Neural crest cell (in vitro differentiated cells): ENCODE data around the gene SLA2. TPM values are rescaled to one million over a fixed set of nuclear protein-coding genes. Genes with fewer than 3 reads are reported as not detected.
"Not testable (repeated sequence)": the region's sequence is repeated elsewhere in the genome, so short reads cannot be mapped to it uniquely, and the experiment has no call there.

ENCODE experiments used
- DNase-seq: peaks from one replicate; pipeline ENCODE4 v3.0.0; 2021; ENCODE audit warnings: low read depth, mixed read lengths, low spot score
- H3K27ac Mint-ChIP-seq: one replicate; pipeline ENCODE4 v1.8.0; 2021; ENCODE audit warnings: mild to moderate bottlenecking, mixed read lengths; ENCODE audit not compliant: unreplicated experiment
- H3K27me3 Mint-ChIP-seq: 2 replicates; pipeline ENCODE4 v1.8.0; 2021; ENCODE audit warnings: low read depth, mild to moderate bottlenecking, mixed read lengths
- H3K36me3 Mint-ChIP-seq: 2 replicates; pipeline ENCODE4 v1.8.0; 2021; ENCODE audit warnings: low read depth, mild to moderate bottlenecking, mixed read lengths
- H3K4me1 Mint-ChIP-seq: 2 replicates; pipeline ENCODE4 v1.8.0; 2021; ENCODE audit warnings: mixed read lengths
- H3K4me3 Mint-ChIP-seq: one replicate; pipeline ENCODE4 v1.8.0; 2021; ENCODE audit warnings: mild to moderate bottlenecking, mixed read lengths
- H3K9me3 Mint-ChIP-seq: 2 replicates; pipeline ENCODE4 v1.8.0; 2021; ENCODE audit warnings: mixed read lengths
- CTCF ChIP-seq: fragments of 200-600 bp; sonication (generic); conservative IDR thresholded peaks from 2 replicates; pipeline ENCODE4 v1.5.0; 2021; ENCODE audit warnings: antibody characterized with exemption, mild to moderate bottlenecking
- total RNA-seq: library from RNA; stranded (reverse); gene quantifications from 2 replicates; pipeline ENCODE4 v1.2.1, GENCODE V29; 2021

The SLA2 gene
- total RNA-seq, 1 donor from 2014 or later = 0.16 TPM

GRCh38 chr20:36571564-36572504, 74.2 kb downstream of the SLA2 start:
- Mint-ChIP-seq H3K27me3 (peaks cover 8% of the 10 kb centered on the region), H3K4me3 (peak overlapping the region; percentile 90), H3K36me3 (no peaks in the 10 kb centered on the region), H3K4me1 (peaks cover 38% of the 10 kb centered on the region), H3K9me3 (no peaks in the 10 kb centered on the region), H3K27ac (no peak overlapping the region)
- no peak for TF ChIP-seq CTCF
- no peak for DNase-seq

- peak overlapping the region; percentile 31 for H3K4me3 Mint-ChIP-seq
- H3K4me1 Mint-ChIP-seq = peaks cover 23% of the 10 kb centered on the region
- no peak for TF ChIP-seq CTCF
- H3K9me3 Mint-ChIP-seq = peaks cover 3% of the 10 kb centered on the region
- H3K27ac Mint-ChIP-seq = no peak overlapping the region
- no peak for DNase-seq
- peaks cover 3% of the 10 kb centered on the region for H3K36me3 Mint-ChIP-seq
- H3K27me3 Mint-ChIP-seq = peaks cover 7% of the 10 kb centered on the region
Measured at GRCh38 chr20:36569847-36570429, 76.1 kb downstream of the SLA2 start.

GRCh38 chr20:36565520-36565919, 80.5 kb downstream of the SLA2 start:
- H3K4me1 Mint-ChIP-seq = no peaks in the 10 kb centered on the region
- H3K9me3 Mint-ChIP-seq = peaks cover 5% of the 10 kb centered on the region
- peaks cover 5% of the 10 kb centered on the region for H3K36me3 Mint-ChIP-seq

GRCh38 chr20:36564726-36565121, 81.3 kb downstream of the SLA2 start:
- not testable (repeated sequence) for H3K27ac Mint-ChIP-seq, H3K4me1 Mint-ChIP-seq

More at GRCh38 chr20:36565520-36565919, 80.5 kb downstream of the SLA2 start:
- H3K4me3 Mint-ChIP-seq = no peak overlapping the region
- no peak for DNase-seq
- TF ChIP-seq CTCF = no peak
- no peak overlapping the region for H3K27ac Mint-ChIP-seq
- no peaks in the 10 kb centered on the region for H3K27me3 Mint-ChIP-seq

GRCh38 chr20:36564078-36564725, 81.8 kb downstream of the SLA2 start:
- not testable (repeated sequence) for H3K4me3 Mint-ChIP-seq, H3K9me3 Mint-ChIP-seq, H3K27me3 Mint-ChIP-seq, DNase-seq, H3K4me1 Mint-ChIP-seq, H3K36me3 Mint-ChIP-seq
- H3K27ac Mint-ChIP-seq = peak overlapping the region; percentile 72

More at GRCh38 chr20:36564726-36565121, 81.3 kb downstream of the SLA2 start:
- H3K36me3 Mint-ChIP-seq, H3K4me3 Mint-ChIP-seq, DNase-seq, H3K27me3 Mint-ChIP-seq, H3K9me3 Mint-ChIP-seq: not testable (repeated sequence)

GRCh38 chr20:36563374-36563773, 82.6 kb downstream of the SLA2 start:
- H3K36me3 Mint-ChIP-seq = peaks cover 5% of the 10 kb centered on the region
- no peak for TF ChIP-seq CTCF
- no peak for DNase-seq
- H3K4me3 Mint-ChIP-seq = no peak overlapping the region
- peaks cover 5% of the 10 kb centered on the region for H3K9me3 Mint-ChIP-seq
- H3K27me3 Mint-ChIP-seq = no peaks in the 10 kb centered on the region
- no peaks in the 10 kb centered on the region for H3K4me1 Mint-ChIP-seq
- H3K27ac Mint-ChIP-seq = no peak overlapping the region
